LHCN-M2 (cell line): ENCODE results near the gene BRINP2. TPM values are rescaled to one million over a fixed set of nuclear protein-coding genes. Genes with fewer than 3 reads are reported as not detected.

Experiments
- DNase-seq: peaks from one replicate; pipeline ENCODE4 v3.0.0-alpha.2; 2012; ENCODE audit warnings: low read depth
- total RNA-seq: library from RNA; depleted of rRNA; stranded (reverse); fragments of >200 nt; gene quantifications from 2 replicates; pipeline ENCODE4 v1.2.3, GENCODE V29; 2014

The BRINP2 gene
- total RNA-seq, 1 experiment from 2014 or later, result 0.46 TPM

GRCh38 chr1:177223359-177223758 is 52.6 kb downstream of the BRINP2 start:
- no peak for DNase-seq

GRCh38 chr1:177227978-177228692 is 57.4 kb downstream of the BRINP2 start:
- peak; percentile 8 for DNase-seq

- DNase-seq, result peak; percentile 80
These were observed 57.9 kb downstream of the BRINP2 start for GRCh38 chr1:177228693-177229065.

GRCh38 chr1:177229781-177230180 is 59.0 kb downstream of the BRINP2 start:
- DNase-seq, result no peak

GRCh38 chr1:177230228-177231016 is 59.7 kb downstream of the BRINP2 start:
- no peak for DNase-seq

GRCh38 chr1:177235350-177235749 is 64.6 kb downstream of the BRINP2 start:
- DNase-seq, result no peak

- DNase-seq, result no peak
These were observed 66.2 kb downstream of the BRINP2 start for GRCh38 chr1:177236962-177237361.

GRCh38 chr1:177238967-177239366 is 68.2 kb downstream of the BRINP2 start:
- DNase-seq, result no peak

GRCh38 chr1:177239792-177240191 is 69.0 kb downstream of the BRINP2 start:
- DNase-seq, result no peak

- DNase-seq, result no peak
These were observed 73.0 kb downstream of the BRINP2 start for GRCh38 chr1:177243773-177244172.

GRCh38 chr1:177246710-177247580 is 76.2 kb downstream of the BRINP2 start:
- peak; percentile 45 for DNase-seq

- DNase-seq, result no peak
These were observed 76.9 kb downstream of the BRINP2 start for GRCh38 chr1:177247623-177248176.

GRCh38 chr1:177248258-177248657 is 77.5 kb downstream of the BRINP2 start:
- no peak for DNase-seq

- no peak for DNase-seq
These were observed 78.5 kb downstream of the BRINP2 start for GRCh38 chr1:177249231-177249630.

- DNase-seq, result no peak
These were observed 82.1 kb downstream of the BRINP2 start for GRCh38 chr1:177252877-177253276.

- peak; percentile 81 for DNase-seq
These were observed 84.7 kb downstream of the BRINP2 start for GRCh38 chr1:177255411-177255810.

- peak; percentile 99 for DNase-seq
These were observed 85.7 kb downstream of the BRINP2 start for GRCh38 chr1:177256153-177257075.

- DNase-seq, result no peak
These were observed 86.4 kb downstream of the BRINP2 start for GRCh38 chr1:177257128-177257527.

GRCh38 chr1:177257576-177257975 is 86.8 kb downstream of the BRINP2 start:
- no peak for DNase-seq

- no peak for DNase-seq
These were observed 100.1 kb downstream of the BRINP2 start for GRCh38 chr1:177270863-177271262.

- no peak for DNase-seq
These were observed 102.4 kb downstream of the BRINP2 start for GRCh38 chr1:177273141-177273540.
